SK-N-SH treated with all-trans-retinoic acid at 6 μM for 48 hours (cell line): Measurements from ENCODE around the gene TSPAN18.
A peak's percentile ranks its signal among the peaks of the same experiment; 100 is the strongest.

Experiments
- ATAC-seq: fragments of 200-7000 bp; cut with Tn5 transposase; 3 replicates; pipeline ENCODE4 v1.9.1; 2020; ENCODE audit warnings: mild to moderate bottlenecking, moderate library complexity
- ARNTL ChIP-seq: fragments of 450-650 bp; formaldehyde crosslinking; IDR thresholded peaks from 2 replicates; pipeline ENCODE4 v1.5.0; 2020; ENCODE audit warnings: low read depth, mild to moderate bottlenecking, moderate library complexity, borderline replicate concordance
- BACH2 ChIP-seq: fragments of 250-450 bp; sonication (Bioruptor Pico); IDR thresholded peaks from 2 replicates; pipeline ENCODE4 v1.9.0; 2021; ENCODE audit warnings: mild to moderate bottlenecking, borderline replicate concordance
- CSRNP3 ChIP-seq: fragments of 250-450 bp; sonication (Bioruptor Pico); IDR thresholded peaks from 2 replicates; pipeline ENCODE4 v1.5.1; 2021; ENCODE audit warnings: mild to moderate bottlenecking, moderate library complexity
- ESRRG ChIP-seq: fragments of 250-450 bp; sonication (Bioruptor Pico); IDR thresholded peaks from 2 replicates; pipeline ENCODE4 v1.6.1; 2021; ENCODE audit warnings: mild to moderate bottlenecking
- ISL1 ChIP-seq: fragments of 250-450 bp; sonication (Bioruptor Pico); IDR thresholded peaks from 2 replicates; pipeline ENCODE4 v2.1.2; 2022; ENCODE audit warnings: mild to moderate bottlenecking, moderate library complexity
- OSR1 ChIP-seq: fragments of 250-450 bp; sonication (Bioruptor Pico); IDR thresholded peaks from 2 replicates; pipeline ENCODE4 v1.8.0; 2022; ENCODE audit warnings: moderate library complexity, mild to moderate bottlenecking, inconsistent platforms
- PATZ1 ChIP-seq: fragments of 250-450 bp; sonication (Bioruptor Pico); IDR thresholded peaks from 2 replicates; pipeline ENCODE4 v1.8.0; 2020; ENCODE audit warnings: mild to moderate bottlenecking, moderate library complexity, borderline replicate concordance
- POU6F1 ChIP-seq: fragments of 250-450 bp; sonication (Bioruptor Pico); IDR thresholded peaks from 2 replicates; pipeline ENCODE4 v1.8.0; 2021; ENCODE audit warnings: low read depth, mild to moderate bottlenecking, moderate library complexity, borderline replicate concordance
- PPARA ChIP-seq: fragments of 250-450 bp; sonication (Bioruptor Pico); IDR thresholded peaks from 2 replicates; pipeline ENCODE4 v1.5.0; 2020; ENCODE audit warnings: mild to moderate bottlenecking, borderline replicate concordance
- SNAI2 ChIP-seq: fragments of 250-450 bp; sonication (Bioruptor Pico); IDR thresholded peaks from 2 replicates; pipeline ENCODE4 v1.5.0; 2020; ENCODE audit warnings: mild to moderate bottlenecking, moderate library complexity
- TCF4 ChIP-seq: fragments of 250-450 bp; sonication (Bioruptor Pico); IDR thresholded peaks from 2 replicates; pipeline ENCODE4 v1.8.0; 2021; ENCODE audit warnings: mild to moderate bottlenecking, moderate library complexity, borderline replicate concordance
- TOX ChIP-seq: fragments of 250-450 bp; sonication (Bioruptor Pico); IDR thresholded peaks from 2 replicates; pipeline ENCODE4 v1.8.0; 2021; ENCODE audit warnings: mild to moderate bottlenecking, moderate library complexity, borderline replicate concordance
- TSHZ2 ChIP-seq: fragments of 250-450 bp; sonication (Bioruptor Pico); IDR thresholded peaks from 2 replicates; pipeline ENCODE4 v1.5.0; 2020; ENCODE audit warnings: mild to moderate bottlenecking, moderate library complexity
- ZC3H10 ChIP-seq: fragments of 250-450 bp; sonication (Bioruptor Pico); IDR thresholded peaks from 2 replicates; pipeline ENCODE4 v1.5.1; 2021; ENCODE audit warnings: mild to moderate bottlenecking, moderate library complexity
- ZFP3 ChIP-seq: fragments of 250-450 bp; sonication (Bioruptor Pico); IDR thresholded peaks from 2 replicates; pipeline ENCODE4 v1.5.0; 2020; ENCODE audit warnings: mild to moderate bottlenecking, moderate library complexity
- ZFP30 ChIP-seq: fragments of 450-650 bp; formaldehyde crosslinking; IDR thresholded peaks from 2 replicates; pipeline ENCODE4 v1.5.0; 2022; ENCODE audit warnings: mild to moderate bottlenecking, moderate library complexity
- ZNF565 ChIP-seq: fragments of 450-650 bp; formaldehyde crosslinking; conservative IDR thresholded peaks from 2 replicates; pipeline ENCODE4 v1.5.0; 2020; ENCODE audit warnings: low read depth, mild to moderate bottlenecking, moderate library complexity

TSPAN18 gene

GRCh38 chr11:44684859-44685281, 41.9 kb upstream of the TSPAN18 start:
- TF ChIP-seq ZNF565 (CRISPR knock-in tag) (no peak), ZFP30 (no peak), ESRRG (CRISPR knock-in tag) (no peak), ZC3H10 (CRISPR knock-in tag) (no peak)
- no peak for ATAC-seq

GRCh38 chr11:44687388-44687787, 39.4 kb upstream of the TSPAN18 start:
- TF ChIP-seq ARNTL (CRISPR knock-in tag) (no peak), TOX (CRISPR knock-in tag) (no peak), ISL1 (no peak), ZNF565 (CRISPR knock-in tag) (no peak)
- no peak for ATAC-seq

GRCh38 chr11:44689265-44689664, 37.5 kb upstream of the TSPAN18 start:
- TF ChIP-seq ESRRG (CRISPR knock-in tag): no peak
- ATAC-seq: no peak

GRCh38 chr11:44690651-44691050, 36.1 kb upstream of the TSPAN18 start:
- no peak for ATAC-seq

GRCh38 chr11:44692460-44692859, 34.3 kb upstream of the TSPAN18 start:
- no peak for TF ChIP-seq CSRNP3 (CRISPR knock-in tag)
- no peak for TF ChIP-seq ARNTL (CRISPR knock-in tag)
- no peak for TF ChIP-seq ZC3H10 (CRISPR knock-in tag)
- no peak for TF ChIP-seq PPARA (CRISPR knock-in tag)
- no peak for TF ChIP-seq SNAI2
- TF ChIP-seq TSHZ2 (CRISPR knock-in tag): no peak
- ATAC-seq: no peak

More at GRCh38 chr11:44690651-44691050, 36.1 kb upstream of the TSPAN18 start:
- TF ChIP-seq ZFP30 (no peak), POU6F1 (no peak), PATZ1 (no peak), BACH2 (CRISPR knock-in tag) (no peak), TCF4 (no peak), ZFP3 (CRISPR knock-in tag) (no peak)

GRCh38 chr11:44693654-44694119, 33.1 kb upstream of the TSPAN18 start:
- ATAC-seq: peak; percentile 69; the same call in 2 of the 3 replicates
- TF ChIP-seq TSHZ2 (CRISPR knock-in tag): peak; percentile 90; the same call in 1 of the 2 replicates
- TF ChIP-seq ESRRG (CRISPR knock-in tag): no peak
- peak; percentile 57; the same call in 1 of the 2 replicates for TF ChIP-seq CSRNP3 (CRISPR knock-in tag)
- TF ChIP-seq OSR1 (CRISPR knock-in tag): no peak
- TF ChIP-seq POU6F1: no peak
